ENCODE data around the gene FAM163B.

- TF ChIP-seq POLR2A (IDR thresholded peaks at IDR 0.05) (no peak), CTCF (IDR thresholded peaks at IDR 0.05) (no peak)
These were observed 50.7 kb downstream of the FAM163B start for GRCh38 chr9:133558191-133559126.
